GM21423 (cell line): Measurements from ENCODE around the gene WDR91.

Source experiments
- ATAC-seq: cut with Tn5 transposase; IDR thresholded peaks from one replicate; pipeline ENCODE4 v1.9.1; 2021; ENCODE audit warnings: mild to moderate bottlenecking, moderate library complexity; ENCODE audit not compliant: unreplicated experiment

The WDR91 gene

GRCh38 chr7:135211179-135211945, at the start of gene WDR91:
Gene WDR91 (minus strand): TSS chr7:135211526. CDS start chr7:135211502, 24 bp downstream.
- ATAC-seq = peak; percentile 77

- ATAC-seq = no peak
Measured at GRCh38 chr7:135260470-135260869, 49.1 kb upstream of the WDR91 start.

DNA sequence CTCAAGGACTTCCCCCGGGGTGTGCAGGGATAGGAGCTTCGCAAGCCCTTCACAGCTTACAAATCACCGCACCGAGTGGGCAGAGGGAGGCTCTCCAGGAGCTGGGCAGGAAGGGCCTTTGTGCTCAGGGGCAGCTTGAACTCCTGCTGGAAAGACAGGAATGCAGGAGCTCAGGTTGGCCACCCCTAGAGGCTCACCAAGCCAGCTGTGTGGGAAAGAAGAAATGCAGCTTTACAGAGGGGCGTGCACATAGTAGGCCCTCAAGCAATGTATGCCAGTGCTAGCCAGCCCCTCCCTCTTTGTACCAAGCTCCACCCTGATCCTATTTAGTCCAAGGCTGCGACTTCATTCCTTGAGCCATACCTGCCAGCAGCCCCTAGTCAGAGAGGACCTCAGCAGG, 48.4 kb upstream of the WDR91 start:
- ATAC-seq = no peak

GRCh38 chr7:135258585-135258984, 47.3 kb upstream of the WDR91 start:
- ATAC-seq = no peak

GRCh38 chr7:135257790-135258189, 46.5 kb upstream of the WDR91 start:
- no peak for ATAC-seq

DNA sequence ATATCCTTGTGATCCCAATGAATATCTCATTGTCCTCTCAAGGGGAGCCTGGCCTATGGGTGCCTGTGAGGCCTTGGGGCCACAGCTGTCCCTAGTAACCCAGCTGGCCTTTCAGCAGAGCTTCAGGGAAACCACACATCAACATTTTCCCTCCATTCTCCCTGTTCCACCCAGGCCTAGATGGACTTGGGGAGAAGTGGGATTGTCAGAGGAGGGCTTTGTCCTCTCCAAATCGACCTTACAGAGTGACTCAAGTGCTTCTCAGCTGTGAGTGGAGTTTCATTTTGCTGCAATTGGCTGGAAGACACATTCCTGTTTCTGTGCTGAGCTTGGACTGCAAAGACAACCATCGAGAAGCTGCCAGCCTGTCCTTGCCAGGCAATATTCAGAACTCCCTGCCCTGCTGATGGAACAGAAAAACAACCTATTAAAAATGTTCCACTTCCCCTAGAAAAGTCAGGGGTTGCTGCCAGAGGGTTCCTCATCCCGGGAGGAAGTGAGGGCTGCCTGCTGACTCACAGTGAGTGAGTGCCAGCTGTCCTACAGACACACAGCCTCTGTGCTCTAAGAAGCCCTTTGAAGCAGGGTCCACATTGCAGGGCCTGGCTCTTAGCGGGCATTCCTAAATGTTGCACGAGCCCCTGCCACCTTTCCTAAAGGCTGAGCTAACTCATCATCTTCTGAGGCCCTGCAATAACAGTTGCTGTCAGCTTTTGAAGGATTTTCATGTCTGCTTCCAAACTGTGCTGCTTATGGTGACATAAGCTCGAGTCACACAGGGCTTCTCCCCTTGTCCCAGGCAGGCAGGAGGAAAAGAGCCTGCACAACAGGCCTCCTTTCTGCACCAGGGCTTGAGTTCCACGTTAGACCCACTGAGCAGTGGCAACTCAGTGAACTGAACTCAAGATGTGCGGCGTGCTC, 42.8 kb upstream of the WDR91 start:
- peak; percentile 49 for ATAC-seq

- ATAC-seq = no peak
Measured at GRCh38 chr7:135251496-135252391, 40.4 kb upstream of the WDR91 start.

GRCh38 chr7:135248546-135248945, 37.2 kb upstream of the WDR91 start:
- ATAC-seq = no peak

GRCh38 chr7:135247746-135248471, 36.6 kb upstream of the WDR91 start:
- ATAC-seq = no peak

GRCh38 chr7:135246191-135246825, 35.0 kb upstream of the WDR91 start:
- no peak for ATAC-seq

DNA sequence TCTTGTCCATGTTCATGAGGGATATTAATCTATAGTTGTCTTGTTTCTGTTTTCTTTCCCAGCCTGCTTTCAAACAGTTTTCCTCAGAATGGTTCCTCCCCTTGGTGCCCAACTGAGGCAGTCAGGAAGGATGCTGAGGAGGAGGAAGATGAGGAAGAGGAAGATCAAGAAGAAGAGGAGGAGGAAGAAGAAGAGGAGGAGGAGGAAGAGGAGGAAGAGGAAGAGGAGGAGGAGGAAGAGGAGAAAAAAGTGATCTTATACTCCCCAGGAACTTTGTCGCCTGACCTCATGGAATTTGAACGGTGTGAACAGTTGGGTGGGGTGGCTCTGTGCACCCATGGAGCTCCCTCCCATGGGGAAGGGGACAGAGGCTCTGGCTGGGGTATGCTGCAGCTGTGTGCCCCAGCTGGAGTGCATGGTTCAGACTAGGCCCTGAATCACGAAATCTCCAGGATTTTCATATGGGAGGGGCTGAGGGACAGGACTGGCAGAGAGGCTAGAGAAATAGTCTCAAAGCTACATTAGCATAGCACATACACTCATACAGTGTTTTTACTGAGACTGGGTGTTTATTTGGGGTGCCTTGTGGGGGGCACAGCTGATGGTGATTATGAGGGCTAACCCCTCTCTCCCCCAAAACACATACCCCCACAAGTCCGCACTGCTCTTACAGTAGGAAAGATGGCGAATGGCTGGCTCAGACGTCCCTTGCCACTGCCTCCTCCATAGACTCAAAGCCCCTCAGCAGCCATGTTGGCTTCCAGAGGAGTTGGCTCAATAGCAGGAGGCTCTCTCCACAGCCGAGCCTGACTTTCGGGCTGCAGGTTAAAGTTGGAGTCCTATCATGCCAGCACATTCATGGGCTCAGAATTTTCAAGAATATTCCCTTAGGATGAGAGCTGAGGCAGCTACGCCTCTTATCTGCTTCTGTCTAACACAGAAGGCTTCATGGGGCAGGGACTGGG, 34.2 kb upstream of the WDR91 start:
- ATAC-seq = no peak

- ATAC-seq = no peak
Measured at GRCh38 chr7:135242096-135242684, 30.9 kb upstream of the WDR91 start.

- no peak for ATAC-seq
Measured at GRCh38 chr7:135240441-135240840, 29.1 kb upstream of the WDR91 start.

DNA sequence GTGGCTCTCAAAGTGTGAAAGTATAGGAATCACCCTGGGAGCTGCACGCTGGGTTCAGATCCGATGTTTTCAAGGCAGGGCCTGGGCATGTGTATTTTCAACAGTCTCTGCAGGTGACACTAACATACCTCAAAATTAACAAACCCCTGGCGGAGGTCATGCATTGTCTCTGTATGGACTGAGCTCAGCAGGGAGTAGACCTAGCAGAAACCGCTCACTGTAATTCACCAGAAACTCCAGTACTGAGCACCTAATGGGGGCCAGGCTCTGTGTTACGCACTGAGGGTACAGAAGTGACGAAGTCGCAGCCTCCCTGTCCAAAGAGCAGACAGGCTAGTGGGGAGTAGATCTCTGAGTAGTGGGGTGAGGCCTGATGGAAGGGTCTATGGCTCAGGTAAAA, 27.9 kb upstream of the WDR91 start:
- ATAC-seq = no peak

- ATAC-seq = no peak
Measured at GRCh38 chr7:135238112-135238744, 26.9 kb upstream of the WDR91 start.

GRCh38 chr7:135236727-135237126, 25.4 kb upstream of the WDR91 start:
- peak; percentile 88 for ATAC-seq

DNA sequence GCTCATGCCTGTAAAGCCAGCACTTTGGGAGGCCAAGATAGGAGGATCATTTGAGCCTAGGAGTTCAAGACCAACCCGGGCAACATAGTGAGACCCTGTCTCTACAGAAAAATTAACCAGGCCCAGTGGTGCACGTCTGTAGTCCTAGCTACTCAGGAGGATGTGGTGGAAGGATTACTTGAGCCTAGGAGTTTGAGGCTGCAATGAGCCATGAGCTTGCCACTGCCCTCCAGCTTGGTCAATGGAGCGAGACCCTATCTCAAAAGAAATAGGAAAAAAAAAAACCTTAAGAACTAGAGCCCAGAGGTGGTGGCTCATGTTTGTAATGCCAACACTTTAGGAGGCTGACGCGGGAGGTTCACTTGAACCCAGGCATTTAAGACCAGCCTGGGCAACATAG, 24.5 kb upstream of the WDR91 start:
- no peak for ATAC-seq

DNA sequence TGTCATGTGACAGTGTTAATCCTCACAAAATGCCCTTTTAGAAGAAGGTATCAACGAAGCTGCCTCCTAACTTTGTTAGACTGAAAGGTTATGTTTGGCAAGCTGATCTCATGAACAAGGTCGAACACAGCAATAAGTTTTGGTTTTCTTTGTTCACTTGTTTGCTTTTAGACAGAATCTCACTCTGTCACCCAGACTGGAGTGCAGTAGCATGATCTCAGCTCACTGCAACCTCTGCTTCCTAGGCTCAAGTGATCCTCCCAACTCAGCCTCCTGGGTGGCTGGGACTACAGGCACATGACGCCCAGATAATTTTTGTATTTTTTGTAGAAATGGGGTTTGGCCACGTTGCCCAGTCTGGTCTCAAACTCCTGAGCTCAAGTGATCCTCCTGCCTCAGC, 23.4 kb upstream of the WDR91 start:
- no peak for ATAC-seq
